GM19351 (cell line): ENCODE measurements around the gene HDAC9.
A peak's percentile ranks its signal among the peaks of the same experiment; 100 is the strongest.

Source experiments
- ATAC-seq: cut with Tn5 transposase; IDR thresholded peaks from one replicate; pipeline ENCODE4 v1.9.1; 2021; ENCODE audit warnings: mild to moderate bottlenecking, moderate library complexity; ENCODE audit not compliant: unreplicated experiment

HDAC9 gene

DNA sequence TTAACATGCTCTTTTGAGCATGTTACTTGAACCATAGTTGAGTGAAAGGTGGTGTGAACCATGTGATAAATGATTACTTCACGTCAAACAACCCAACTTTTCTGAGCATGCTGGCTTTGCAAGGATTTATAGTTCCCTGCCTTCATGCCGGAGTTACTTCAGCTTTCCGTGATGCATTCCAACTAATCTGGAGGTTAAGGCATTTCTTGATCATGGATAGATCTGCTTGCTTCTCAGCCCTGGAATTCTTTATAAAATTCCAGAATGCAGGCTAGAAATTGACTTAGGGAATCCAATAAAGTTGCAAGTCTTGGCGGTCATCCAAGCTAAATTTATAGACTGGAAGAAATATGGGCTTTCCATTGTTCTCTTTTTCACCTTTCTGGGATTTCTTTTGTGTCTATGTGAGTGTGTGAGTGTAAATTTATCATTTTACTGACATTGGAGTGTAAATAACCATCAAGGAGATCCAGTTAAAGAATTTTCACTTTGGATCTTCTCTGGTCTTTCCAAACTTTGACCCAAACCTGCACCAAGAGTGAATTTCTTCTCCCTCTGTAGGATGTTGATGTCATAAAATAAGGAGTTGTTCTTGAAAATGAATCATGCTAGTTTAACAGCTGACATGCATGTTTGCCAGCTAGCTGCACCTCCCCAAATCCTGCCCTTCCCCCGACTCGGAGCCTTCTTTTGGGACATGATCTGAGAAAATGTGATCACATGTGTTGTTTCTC lies 332.9 kb downstream of the HDAC9 start:
- no peak for ATAC-seq

GRCh38 chr7:18828994-18829857 lies 333.7 kb downstream of the HDAC9 start:
- ATAC-seq, result no peak

DNA sequence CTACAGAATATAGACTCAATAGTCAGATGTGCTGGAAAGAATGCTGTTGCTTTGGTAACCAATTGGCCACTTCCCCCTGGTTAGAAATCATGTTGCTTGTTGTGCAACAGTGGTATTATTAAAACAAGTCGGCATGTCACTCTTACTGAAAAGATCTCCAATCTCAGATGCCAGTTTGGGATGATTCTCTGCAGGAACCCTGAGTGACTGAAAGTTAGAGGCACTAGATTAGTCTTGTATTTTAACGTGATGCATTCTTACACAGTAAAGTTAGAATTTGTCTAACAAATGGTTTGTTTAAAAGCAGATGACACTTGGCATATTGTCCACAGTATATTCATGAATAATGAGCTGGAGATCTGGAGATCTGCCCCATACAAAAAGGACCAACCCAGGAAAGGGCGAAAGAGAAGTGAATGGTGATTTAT lies 334.3 kb downstream of the HDAC9 start:
- no peak for ATAC-seq

DNA sequence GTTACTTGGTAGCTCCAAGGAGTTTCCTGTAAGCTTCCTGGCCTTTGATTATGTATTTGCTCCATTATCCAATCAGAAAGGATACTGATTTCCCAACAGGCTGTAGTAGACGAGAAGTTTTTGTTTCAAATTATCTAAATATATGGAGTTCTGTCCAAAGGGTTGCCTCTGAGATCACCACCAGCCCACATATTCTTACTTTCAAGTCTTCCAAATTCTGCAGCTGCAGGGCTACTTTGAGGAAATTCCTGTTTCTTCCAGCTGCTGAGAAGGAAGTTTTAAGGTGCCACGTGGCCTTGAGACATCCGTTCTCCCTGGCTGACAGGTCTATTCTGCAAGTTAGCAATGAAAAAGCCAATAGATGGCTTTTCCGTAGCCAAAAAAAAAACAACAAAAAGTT lies 335.9 kb downstream of the HDAC9 start:
- ATAC-seq, result no peak

- no peak for ATAC-seq
Measured at GRCh38 chr7:18831943-18832342, 336.4 kb downstream of the HDAC9 start.

DNA sequence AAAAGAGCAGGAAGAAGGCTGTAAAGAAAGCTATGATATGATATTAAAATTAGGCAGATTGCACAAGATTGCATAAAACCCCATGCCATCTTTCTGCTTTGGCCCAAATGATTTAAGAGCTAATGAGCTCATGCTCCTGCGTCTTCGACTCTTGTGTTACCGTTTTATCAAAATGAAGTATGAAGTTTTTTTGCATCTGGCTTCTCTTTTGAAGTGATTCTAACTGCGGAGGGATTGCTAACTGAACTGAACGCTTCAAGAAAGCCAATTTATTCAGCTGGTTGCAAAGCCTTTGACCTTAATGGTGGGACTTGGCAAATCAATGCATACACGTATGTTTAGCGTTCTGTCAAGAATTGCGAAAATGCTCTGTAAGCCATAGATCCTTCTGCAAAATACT lies 339.0 kb downstream of the HDAC9 start:
- ATAC-seq, result no peak

GRCh38 chr7:18835001-18835690 lies 339.6 kb downstream of the HDAC9 start:
- no peak for ATAC-seq

DNA sequence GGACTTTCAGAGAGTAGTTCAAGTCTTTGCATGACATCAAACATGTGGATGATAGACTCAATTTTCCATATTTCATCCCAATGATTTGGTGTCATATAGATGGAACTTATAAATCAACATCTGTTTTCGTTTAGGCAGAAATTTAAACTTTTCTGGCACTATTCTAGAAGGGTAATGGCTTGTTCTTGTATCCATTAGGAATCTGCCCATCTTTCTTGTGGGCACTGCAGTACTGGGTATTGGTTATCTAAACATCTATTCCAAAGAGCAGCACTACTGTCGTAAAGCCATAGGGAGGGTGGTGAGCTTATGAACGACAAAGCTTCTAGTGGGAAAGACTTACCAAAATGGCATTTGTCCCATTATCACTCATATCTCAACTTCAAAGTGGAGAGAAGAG lies 348.4 kb downstream of the HDAC9 start:
- ATAC-seq, result no peak

GRCh38 chr7:18844735-18845134 lies 349.2 kb downstream of the HDAC9 start:
- ATAC-seq, result peak; percentile 69

DNA sequence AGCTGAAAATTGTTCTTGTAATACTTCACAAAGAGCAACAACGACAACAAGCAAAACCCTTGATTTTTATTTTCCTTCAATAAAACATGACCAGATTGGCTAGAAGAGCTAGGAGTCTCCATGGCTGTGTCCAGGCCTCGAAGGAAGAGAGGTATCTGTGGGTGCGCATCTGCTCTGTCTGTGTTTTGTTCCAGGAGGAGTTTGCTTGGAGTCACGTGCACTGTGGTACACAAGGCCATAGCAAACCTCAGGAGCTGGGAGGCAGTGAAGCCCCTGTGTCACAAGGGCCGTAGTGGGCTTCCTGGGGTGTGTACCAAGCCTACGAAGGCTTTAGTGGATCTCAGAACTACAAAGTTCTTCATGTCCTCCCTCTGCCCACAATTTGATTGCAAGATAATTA lies 350.2 kb downstream of the HDAC9 start:
- ATAC-seq, result no peak

DNA sequence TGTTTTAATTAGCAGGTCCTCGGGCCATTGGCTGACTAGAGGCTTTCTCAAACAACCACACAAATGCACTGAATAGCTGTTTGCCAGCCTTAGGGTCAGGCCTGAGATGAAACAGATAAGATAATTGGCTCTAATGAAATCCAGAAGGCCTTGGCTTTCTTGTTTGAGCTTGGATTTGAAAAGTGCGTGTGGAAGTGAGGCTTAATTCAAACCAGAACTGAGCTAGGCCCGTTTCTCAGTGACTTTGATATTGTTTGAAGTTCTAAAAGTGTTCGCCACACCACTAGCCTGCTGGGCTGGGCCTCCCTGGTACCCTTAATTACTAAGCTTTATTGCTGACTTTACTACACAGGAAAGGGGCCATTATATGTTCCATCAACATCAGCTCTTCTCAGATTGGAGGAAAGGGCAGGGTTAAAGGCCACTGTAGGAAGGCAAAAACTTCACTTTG lies 351.2 kb downstream of the HDAC9 start:
- no peak for ATAC-seq

- no peak for ATAC-seq
Measured at GRCh38 chr7:18849130-18849529, 353.6 kb downstream of the HDAC9 start.

- no peak for ATAC-seq
Measured at GRCh38 chr7:18855796-18856195, 360.2 kb downstream of the HDAC9 start.

- ATAC-seq, result no peak
Measured at GRCh38 chr7:18858232-18858631, 362.7 kb downstream of the HDAC9 start.

GRCh38 chr7:18859318-18859717 lies 363.8 kb downstream of the HDAC9 start:
- no peak for ATAC-seq

- ATAC-seq, result no peak
Measured at GRCh38 chr7:18860221-18860620, 364.7 kb downstream of the HDAC9 start.

DNA sequence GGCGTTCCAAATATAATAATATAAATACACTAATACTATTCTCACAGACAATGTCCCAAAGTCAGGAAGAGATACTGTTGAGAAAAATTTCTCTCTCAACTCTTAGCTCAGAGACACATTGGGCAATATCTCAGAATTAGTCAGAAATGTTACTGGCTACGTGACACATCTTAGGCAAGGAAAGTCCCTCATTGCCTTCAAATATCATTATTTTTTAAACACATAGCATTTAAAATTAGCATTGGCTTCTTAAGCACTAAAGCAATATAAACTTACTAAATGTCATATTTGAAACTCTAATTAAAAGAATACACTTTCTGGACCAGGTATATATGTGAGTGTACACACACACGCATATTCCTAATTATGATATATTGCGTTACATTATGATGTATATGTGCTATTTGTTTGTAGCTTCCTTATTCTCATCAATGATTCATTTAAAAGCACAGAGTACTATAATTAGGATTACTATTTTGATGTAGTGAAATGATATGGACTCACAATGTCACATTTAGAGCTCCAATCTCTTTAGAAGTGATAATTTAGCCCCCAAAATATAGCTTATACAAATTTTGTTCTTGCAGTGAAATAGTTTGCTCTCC lies 366.1 kb downstream of the HDAC9 start:
- ATAC-seq, result peak; percentile 76

DNA sequence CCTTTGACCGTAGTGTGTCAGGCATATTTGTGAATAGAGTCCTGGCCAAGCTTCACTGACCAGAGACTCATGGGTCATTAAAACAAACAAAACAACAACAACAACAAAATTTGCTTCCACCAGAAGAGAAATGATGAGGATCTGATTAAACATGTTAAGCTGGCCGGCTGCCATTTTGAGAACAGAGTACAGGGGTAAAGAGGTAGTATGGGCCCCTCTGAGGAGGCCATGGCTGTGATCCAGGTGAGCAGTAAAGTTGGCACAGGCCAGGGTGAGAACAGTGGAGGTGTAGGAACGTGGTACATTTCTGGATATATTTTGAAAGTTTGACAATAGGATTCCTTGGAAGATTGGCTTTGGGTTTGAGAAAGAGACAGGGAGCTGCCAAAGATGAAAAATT lies 369.4 kb downstream of the HDAC9 start:
- ATAC-seq, result no peak

DNA sequence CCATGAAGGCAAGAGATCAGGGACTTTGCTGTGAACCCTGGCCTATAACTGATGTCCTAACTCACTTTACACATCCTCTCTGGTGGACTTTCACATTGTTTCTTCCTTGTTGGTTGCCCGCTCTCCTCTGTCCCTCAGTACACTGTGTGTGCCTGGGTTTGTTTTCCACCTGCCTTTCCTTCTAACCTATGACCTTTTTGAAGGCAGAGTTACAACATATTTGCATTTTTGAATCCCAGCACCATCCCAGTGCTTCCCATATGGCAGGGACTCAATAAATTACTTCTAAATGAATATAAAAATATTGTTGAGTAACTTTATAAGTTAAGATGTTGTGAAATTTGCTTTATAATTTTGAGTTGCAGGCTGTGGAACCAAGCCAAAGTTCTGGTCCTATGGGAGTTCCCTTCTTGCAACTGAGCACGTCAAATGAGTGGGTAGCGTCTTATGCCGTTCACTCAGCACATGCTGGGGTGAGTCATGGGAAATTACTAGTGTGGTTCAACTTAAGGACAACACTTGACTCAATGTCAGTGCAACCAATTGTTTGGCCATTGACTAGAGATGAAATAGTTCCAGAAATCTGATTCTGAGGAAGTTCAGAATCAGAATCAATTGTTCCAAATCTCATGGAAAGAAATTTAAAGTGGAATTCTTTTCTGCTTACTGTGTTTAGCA lies 370.9 kb downstream of the HDAC9 start:
- ATAC-seq, result peak; percentile 92

DNA sequence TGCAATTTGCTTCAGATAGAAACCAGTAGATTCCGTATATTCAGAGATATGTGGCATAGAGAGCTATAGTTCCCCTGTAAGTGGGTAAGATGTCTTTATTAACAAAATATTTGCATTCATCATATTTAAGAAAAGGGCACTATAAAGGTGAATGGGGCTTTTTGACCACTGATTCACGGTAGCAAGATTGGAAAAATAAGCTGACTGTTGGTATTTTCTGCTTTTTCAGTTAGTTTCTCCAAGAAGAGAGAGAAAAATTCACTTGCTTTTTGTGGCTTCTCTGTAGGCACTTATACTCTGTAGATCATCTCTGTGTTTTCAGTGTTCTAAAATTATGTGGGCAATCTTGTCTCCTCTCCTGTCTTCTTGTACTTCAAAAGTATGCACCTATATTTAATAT lies 376.8 kb downstream of the HDAC9 start:
- ATAC-seq, result no peak
